Suprapubic skin (tissue), 3 donors: Measurements from ENCODE around the gene PGA4.
"Not testable (repeated sequence)": the region's sequence is repeated elsewhere in the genome, so short reads cannot be mapped to it uniquely, and the experiment has no call there.

Experiments used
- EP300 ChIP-seq: sonication (generic); formaldehyde crosslinking; IDR thresholded peaks from one replicate; pipeline ENCODE4 v1.6.1; 2017; ENCODE audit warnings: antibody characterized with exemption
- TF ChIP-seq, protein P1 (sequence below), 2 donors: fragments of 200-600 bp in 1 of 2; fragments of 450-650 bp in 1 of 2; sonication (generic) in 1 of 2; IDR thresholded peaks; one replicate each; pipeline ENCODE4 v1.5.1; 2016 to 2019; ENCODE audit warnings: antibody characterized with exemption in 2 of 2, mild to moderate bottlenecking in 1 of 2, moderate library complexity in 1 of 2

DNA sequence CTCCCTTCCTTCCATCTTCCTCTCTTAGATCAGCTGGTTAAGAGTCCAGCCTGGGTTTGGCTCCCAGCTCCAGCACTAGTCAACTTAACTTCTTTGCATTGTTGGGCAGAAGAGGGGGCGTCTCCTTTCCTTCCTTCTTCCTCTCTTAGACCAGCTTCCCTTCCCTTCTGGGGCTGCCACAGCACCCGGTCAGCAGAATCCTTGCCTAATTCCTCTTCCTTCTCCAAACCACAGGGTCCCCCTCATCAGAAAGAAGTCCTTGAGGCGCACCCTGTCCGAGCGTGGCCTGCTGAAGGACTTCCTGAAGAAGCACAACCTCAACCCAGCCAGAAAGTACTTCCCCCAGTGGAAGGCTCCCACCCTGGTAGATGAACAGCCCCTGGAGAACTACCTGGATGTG is 18.3 kb upstream of the PGA4 start:
- TF ChIP-seq, protein P1, sequence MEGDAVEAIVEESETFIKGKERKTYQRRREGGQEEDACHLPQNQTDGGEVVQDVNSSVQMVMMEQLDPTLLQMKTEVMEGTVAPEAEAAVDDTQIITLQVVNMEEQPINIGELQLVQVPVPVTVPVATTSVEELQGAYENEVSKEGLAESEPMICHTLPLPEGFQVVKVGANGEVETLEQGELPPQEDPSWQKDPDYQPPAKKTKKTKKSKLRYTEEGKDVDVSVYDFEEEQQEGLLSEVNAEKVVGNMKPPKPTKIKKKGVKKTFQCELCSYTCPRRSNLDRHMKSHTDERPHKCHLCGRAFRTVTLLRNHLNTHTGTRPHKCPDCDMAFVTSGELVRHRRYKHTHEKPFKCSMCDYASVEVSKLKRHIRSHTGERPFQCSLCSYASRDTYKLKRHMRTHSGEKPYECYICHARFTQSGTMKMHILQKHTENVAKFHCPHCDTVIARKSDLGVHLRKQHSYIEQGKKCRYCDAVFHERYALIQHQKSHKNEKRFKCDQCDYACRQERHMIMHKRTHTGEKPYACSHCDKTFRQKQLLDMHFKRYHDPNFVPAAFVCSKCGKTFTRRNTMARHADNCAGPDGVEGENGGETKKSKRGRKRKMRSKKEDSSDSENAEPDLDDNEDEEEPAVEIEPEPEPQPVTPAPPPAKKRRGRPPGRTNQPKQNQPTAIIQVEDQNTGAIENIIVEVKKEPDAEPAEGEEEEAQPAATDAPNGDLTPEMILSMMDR (IDR thresholded peaks at IDR 0.05) = not testable (repeated sequence)
- not testable (repeated sequence) for TF ChIP-seq EP300
